ENCODE results near the gene PACSIN2.

DNA sequence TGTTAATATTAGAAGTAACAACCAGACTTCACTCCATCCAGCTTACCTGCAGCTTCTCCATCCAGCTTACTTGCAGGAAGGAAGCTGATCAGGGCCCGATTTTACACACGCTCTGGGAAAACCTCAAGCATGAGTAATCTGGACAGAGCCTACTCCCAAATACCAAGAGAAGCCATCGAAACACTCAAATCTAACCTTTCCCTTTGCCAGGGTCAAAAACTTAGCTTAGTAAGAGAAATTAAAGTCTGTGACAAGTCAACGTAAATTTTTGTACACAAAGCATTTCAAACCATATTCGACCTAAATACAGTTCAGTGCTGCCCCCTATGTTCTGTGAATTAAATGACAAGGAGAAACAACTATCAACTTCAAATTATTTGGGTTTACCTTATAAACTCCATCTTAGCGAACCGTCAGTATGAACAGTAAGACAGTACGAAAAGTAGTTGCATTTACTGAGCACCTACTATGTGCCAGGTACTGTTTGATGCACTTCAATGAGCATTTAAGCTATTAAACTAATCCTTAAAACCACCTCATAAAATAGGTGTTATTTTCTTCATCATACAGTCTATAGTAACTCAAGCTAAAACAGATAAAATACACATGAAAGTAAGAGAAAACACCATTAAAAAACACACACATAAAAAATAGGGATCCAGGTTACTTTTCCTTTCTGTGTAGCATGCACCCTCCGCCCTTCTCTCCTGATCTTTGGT, 194.7 kb downstream of the PACSIN2 start:
- TF ChIP-seq, protein P1, sequence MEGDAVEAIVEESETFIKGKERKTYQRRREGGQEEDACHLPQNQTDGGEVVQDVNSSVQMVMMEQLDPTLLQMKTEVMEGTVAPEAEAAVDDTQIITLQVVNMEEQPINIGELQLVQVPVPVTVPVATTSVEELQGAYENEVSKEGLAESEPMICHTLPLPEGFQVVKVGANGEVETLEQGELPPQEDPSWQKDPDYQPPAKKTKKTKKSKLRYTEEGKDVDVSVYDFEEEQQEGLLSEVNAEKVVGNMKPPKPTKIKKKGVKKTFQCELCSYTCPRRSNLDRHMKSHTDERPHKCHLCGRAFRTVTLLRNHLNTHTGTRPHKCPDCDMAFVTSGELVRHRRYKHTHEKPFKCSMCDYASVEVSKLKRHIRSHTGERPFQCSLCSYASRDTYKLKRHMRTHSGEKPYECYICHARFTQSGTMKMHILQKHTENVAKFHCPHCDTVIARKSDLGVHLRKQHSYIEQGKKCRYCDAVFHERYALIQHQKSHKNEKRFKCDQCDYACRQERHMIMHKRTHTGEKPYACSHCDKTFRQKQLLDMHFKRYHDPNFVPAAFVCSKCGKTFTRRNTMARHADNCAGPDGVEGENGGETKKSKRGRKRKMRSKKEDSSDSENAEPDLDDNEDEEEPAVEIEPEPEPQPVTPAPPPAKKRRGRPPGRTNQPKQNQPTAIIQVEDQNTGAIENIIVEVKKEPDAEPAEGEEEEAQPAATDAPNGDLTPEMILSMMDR (IDR thresholded peaks at IDR 0.05; ENCODE audit: low read depth, low read length): no peak
- TF ChIP-seq POLR2A (IDR thresholded peaks at IDR 0.05; ENCODE audit: extremely low read depth, insufficient read length): no peak
